K562 (cell line): ENCODE data around the gene ALDH7A1. TPM values are rescaled to one million over a fixed set of nuclear protein-coding genes. Genes with fewer than 3 reads are reported as not detected.

Experiments used
- ATAC-seq: fragments of 200-7000 bp; cut with Tn5 transposase; 3 replicates; pipeline ENCODE4 v1.9.1; 2020; ENCODE audit warnings: moderate library complexity
- BruUV-seq: library from RNA; stranded (reverse); fragments of 400-500 nt; replicated peaks from 2 replicates; lab custom pipeline; 2021; lab: Mats Ljungman, UMichigan
- CTCF ChIA-PET: fragments of 300-600 bp; formaldehyde crosslinking; extraction: SDS; loops from one replicate; lab custom pipeline; 2021; ENCODE audit warnings: low intra/inter-chr PET ratio; lab: Yijun Ruan, JAX
- POLR2A ChIA-PET: fragments of 300-600, 350-650 bp; sonication (Branson Sonifier 250); formaldehyde crosslinking; extraction: SDS; loops from one replicate; lab custom pipeline; 2021; ENCODE audit warnings: antibody characterized with exemption, inconsistent platforms; lab: Yijun Ruan, JAX
- DNase-seq, 4 experiments: peaks; one replicate each; pipeline versions ENCODE4 v3.0.0 to v3.0.0-alpha.2; 2011 to 2018; ENCODE audit warnings: low spot score in 3 of 4, mixed read lengths in 3 of 4; ENCODE audit errors: extremely low read depth in 1 of 4
- FAIRE-seq: peaks from 2 replicates; lab custom pipeline; 2011; peaks lifted over from hg19 to GRCh38; lab: Jason Lieb, UNC
- H2AFZ ChIP-seq: 2 replicates; pipeline ENCODE4 v1.6.0; 2011; ENCODE audit warnings: low read depth, low read length, control low read depth, inconsistent platforms
- H3K27ac ChIP-seq: fragments of 200-600 bp; 3 replicates; pipeline ENCODE4 v1.8.0; 2011; ENCODE audit warnings: low read depth, mild to moderate bottlenecking, control low read depth, inconsistent platforms, low read length, moderate library complexity, mixed read lengths; ENCODE audit errors: extremely low read depth
- H3K27me3 ChIP-seq, 2 experiments: fragments of 300-600 bp in 1 of 2; 2 replicates in 1 of 2; 3 replicates in 1 of 2; pipeline versions ENCODE4 v1.6.0 to v1.8.0; 2011; ENCODE audit warnings: inconsistent platforms in 2 of 2, low read length in 2 of 2, mild to moderate bottlenecking in 1 of 2, mixed read lengths in 1 of 2, moderate library complexity in 1 of 2; ENCODE audit not compliant: control insufficient read depth in 2 of 2, insufficient read depth in 2 of 2
- H3K36me3 ChIP-seq: fragments of 300-600 bp; 3 replicates; pipeline ENCODE4 v1.8.0; 2011; ENCODE audit warnings: mild to moderate bottlenecking, low read length, inconsistent platforms; ENCODE audit not compliant: control insufficient read depth, insufficient read depth
- H3K4me1 ChIP-seq, 2 experiments: fragments of 200-600 bp in 1 of 2; replicated peaks in 1 of 2; 2 replicates in 1 of 2; 3 replicates in 1 of 2; pipeline versions ENCODE4 v1.5.1 to v1.8.0; 2011; ENCODE audit warnings: inconsistent platforms in 2 of 2, low read length in 2 of 2, mild to moderate bottlenecking in 1 of 2, mixed read lengths in 1 of 2, moderate library complexity in 1 of 2; ENCODE audit not compliant: control insufficient read depth in 2 of 2, insufficient read depth in 2 of 2
- H3K4me2 ChIP-seq: 2 replicates; pipeline ENCODE4 v1.6.1; 2011; ENCODE audit warnings: low read length, control low read depth, inconsistent platforms, mixed read lengths; ENCODE audit not compliant: insufficient read depth
- H3K4me3 ChIP-seq: fragments of 200-600 bp; sonication (generic), shearing (Covaris generic); 2 replicates; pipeline ENCODE4 v1.5.1; 2016; ENCODE audit warnings: control low read depth, inconsistent platforms
- H3K79me2 ChIP-seq: fragments of 200-600 bp; 3 replicates; pipeline ENCODE4 v1.8.0; 2011; ENCODE audit warnings: low read length, inconsistent platforms; ENCODE audit not compliant: control insufficient read depth, insufficient read depth
- H3K9ac ChIP-seq, 2 experiments: 2 replicates each; pipeline versions ENCODE4 v1.6.0 to v1.6.1; 2011; ENCODE audit warnings: low read depth in 2 of 2, low read length in 2 of 2, control low read depth in 1 of 2, inconsistent platforms in 1 of 2, mild to moderate bottlenecking in 1 of 2, mixed read lengths in 1 of 2; ENCODE audit not compliant: insufficient read depth in 1 of 2
- H3K9me1 ChIP-seq: one replicate; pipeline ENCODE4 v1.6.0; 2011; ENCODE audit warnings: inconsistent platforms, mild to moderate bottlenecking, low read length, moderate library complexity; ENCODE audit not compliant: control insufficient read depth, insufficient read depth
- H3K9me3 ChIP-seq: replicated peaks from 2 replicates; pipeline ENCODE4 v1.5.1; 2011; ENCODE audit warnings: low read depth, low read length, inconsistent platforms; ENCODE audit not compliant: control insufficient read depth, insufficient read depth
- H4K20me1 ChIP-seq: replicated peaks from 2 replicates; pipeline ENCODE4 v1.6.1; 2011; ENCODE audit warnings: low read length, inconsistent platforms, mixed read lengths; ENCODE audit not compliant: control insufficient read depth, insufficient read depth
- KLF13 ChIP-seq: fragments of 450-650 bp; IDR thresholded peaks from 2 replicates; pipeline ENCODE4 v1.6.1; 2016; ENCODE audit warnings: missing genetic modification characterization, low read depth, mild to moderate bottlenecking, missing compliant biosample characterization, moderate library complexity, borderline replicate concordance
- NCOA6 ChIP-seq: fragments of 450-650 bp; IDR thresholded peaks from 2 replicates; pipeline ENCODE4 v1.6.1; 2017; ENCODE audit warnings: mild to moderate bottlenecking
- USF2 ChIP-seq: sonication (generic); formaldehyde crosslinking; IDR thresholded peaks from 2 replicates; pipeline ENCODE4 v1.5.0; 2020; ENCODE audit warnings: missing genetic modification reagents
- WGBS: fragments of 100-300 bp; shearing (Covaris generic); methylation state at CpG from one replicate; pipeline ENCODE4 v1.1.6; 2016; ENCODE audit warnings: low coverage, mixed read lengths; ENCODE audit not compliant: insufficient coverage; ENCODE audit errors: missing lambda C conversion rate; 5-methylcytosine and 5-hydroxymethylcytosine counted together
- in situ Hi-C: fragments of 300-500 bp; cut with MboI; formaldehyde crosslinking; loops from 4 replicates; pipeline ENCODE4 v1.15.0; 2018; ENCODE audit warnings: inconsistent platforms, mixed read lengths
- intact Hi-C: fragments of 100-400 bp; cut with micrococcal nuclease; formaldehyde crosslinking; loops from 2 replicates; pipeline ENCODE4 v1.14.2; 2022
- polyA plus RNA-seq, 8 experiments: library from polyadenylated mRNA; depleted of rRNA in 4 of 8; stranded (reverse) in 5 of 8; unstranded in 3 of 8; fragments of >200 nt; fragmentation: Nextera tagmentation in 2 of 8; fragmentation: Illumina TruSeq in 1 of 8; extraction: Ambion mirVana in 2 of 8; extraction: Trizol in 1 of 8; gene quantifications; 2 replicates each; pipeline versions ENCODE4 v1.2.1 to v1.2.3, GENCODE V29; 2011 to 2014; ENCODE audit warnings: inconsistent platforms in 1 of 8, missing spikeins in 1 of 8
- total RNA-seq, 7 experiments: library from RNA; depleted of rRNA in 6 of 7; stranded (reverse); fragments of >200 nt in 6 of 7; fragmentation: Illumina TruSeq in 2 of 7; extraction: Trizol in 2 of 7; gene quantifications; 2 replicates each; pipeline versions ENCODE4 v1.2.1 to v1.2.3, GENCODE V29; 2011 to 2021; ENCODE audit warnings: low replicate concordance in 1 of 7
- TF ChIP-seq, protein P1 (sequence below): fragments of 450-650 bp; IDR thresholded peaks from 2 replicates; pipeline ENCODE4 v1.6.1; 2016; ENCODE audit warnings: low read depth, mild to moderate bottlenecking, moderate library complexity

The ALDH7A1 gene
- total and polyA plus RNA-seq, 9 of the 15 experiments (the other 6 are each of a cell fraction or from before 2014, with no cell fraction given), result 0.04 to 0.49 TPM; not detected in 7

GRCh38 chr5:126488443-126489065 lies 106.5 kb downstream of the ALDH7A1 start:
- ChIA-PET POLR2A (interaction anchor here (1.1 to 1.4 kb wide), 4 partner anchors 11 to 25 kb away, joined by 3 read pairs; no protein-coding TSS in a partner anchor), CTCF (no interaction called here)
- Histone ChIP-seq H2AFZ (peak overlapping the region; percentile 71), H4K20me1 (no peaks in the 10 kb centered on the region), H3K27me3 (no peaks in the 10 kb centered on the region), H3K9ac (no peak overlapping the region), H3K4me1 (peaks cover 0 to 3% of the 10 kb centered on the region in 2 experiments; a peak in 1 of 5 replicates), H3K4me3 (no peak overlapping the region), H3K4me2 (no peak overlapping the region), H3K27ac (no peak overlapping the region), H3K36me3 (no peaks in the 10 kb centered on the region), H3K9me3 (no peaks in the 10 kb centered on the region), H3K79me2 (no peaks in the 10 kb centered on the region), H3K9me1 (no peaks in the 10 kb centered on the region)
- 54% methylated on average over 7 of the region's 7 CpGs for WGBS
- no peak for FAIRE-seq
- TF ChIP-seq KLF13 (tag) (no peak), USF2 (CRISPR knock-in tag) (no peak), NCOA6 (no peak)
- TF ChIP-seq, protein P1, sequence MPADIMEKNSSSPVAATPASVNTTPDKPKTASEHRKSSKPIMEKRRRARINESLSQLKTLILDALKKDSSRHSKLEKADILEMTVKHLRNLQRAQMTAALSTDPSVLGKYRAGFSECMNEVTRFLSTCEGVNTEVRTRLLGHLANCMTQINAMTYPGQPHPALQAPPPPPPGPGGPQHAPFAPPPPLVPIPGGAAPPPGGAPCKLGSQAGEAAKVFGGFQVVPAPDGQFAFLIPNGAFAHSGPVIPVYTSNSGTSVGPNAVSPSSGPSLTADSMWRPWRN, result no peak
- peak; percentile 11; the same call in 1 of the 3 replicates for ATAC-seq
- no TSS peak for BruUV-seq
- no peak for DNase-seq
- intact Hi-C loops, result no loop called here
- in situ Hi-C loops, result no loop called here
